ENCODE data around the gene CHAT.
A peak's percentile ranks its signal among the peaks of the same experiment; 100 is the strongest.

CHAT gene

GRCh38 chr10:49597426-49598163 lies 16.2 kb upstream of the CHAT start:
- no peak for DNase-seq

GRCh38 chr10:49598164-49598856 lies 15.5 kb upstream of the CHAT start:
- DNase-seq: no peak

- no peak for DNase-seq
Observed at GRCh38 chr10:49598986-49599385, 14.9 kb upstream of the CHAT start.

- DNase-seq: no peak
Observed at GRCh38 chr10:49599546-49599945, 14.3 kb upstream of the CHAT start.

GRCh38 chr10:49600046-49600445 lies 13.8 kb upstream of the CHAT start:
- no peak for DNase-seq

GRCh38 chr10:49600781-49601400 lies 12.9 kb upstream of the CHAT start:
- DNase-seq: no peak

GRCh38 chr10:49601857-49602256 lies 12.0 kb upstream of the CHAT start:
- no peak for DNase-seq

- no peak for DNase-seq
Observed at GRCh38 chr10:49602380-49603023, 11.3 kb upstream of the CHAT start.

GRCh38 chr10:49605216-49605938 lies 8.5 kb upstream of the CHAT start:
- no peak for DNase-seq

GRCh38 chr10:49605939-49606509 lies 7.8 kb upstream of the CHAT start:
- no peak for DNase-seq

- peak; percentile 61 to 73 for DNase-seq
Observed at GRCh38 chr10:49606981-49607535, 6.8 kb upstream of the CHAT start.

- no peak for DNase-seq
Observed at GRCh38 chr10:49608166-49609005, 5.5 kb upstream of the CHAT start.

- DNase-seq: no peak
Observed at GRCh38 chr10:49609006-49609282, 4.9 kb upstream of the CHAT start.

GRCh38 chr10:49609283-49610113 lies 4.3 kb upstream of the CHAT start:
- DNase-seq: no peak

GRCh38 chr10:49610114-49610457 lies 3.8 kb upstream of the CHAT start, which contains the start of gene SLC18A3:
SLC18A3 (plus strand) TSS chr10:49610310; CDS start chr10:49610741, 431 bp downstream.
- no peak for DNase-seq

GRCh38 chr10:49610458-49611165 lies 3.2 kb upstream of the CHAT start:
- DNase-seq: no peak

- DNase-seq: no peak
Observed at GRCh38 chr10:49611166-49611815, 2.5 kb upstream of the CHAT start.

- DNase-seq: no peak
Observed at GRCh38 chr10:49611816-49612512, 1.9 kb upstream of the CHAT start.

All from inflammatory macrophage treated with lipopolysaccharide for 1 hour (primary cell).